PC-3 (cell line): Measurements from ENCODE around the gene P2RX1.

Source experiments
- CTCF ChIP-seq: fragments of 300-600 bp; sonication (generic); conservative IDR thresholded peaks from 2 replicates; pipeline ENCODE4 v1.5.1; 2017; ENCODE audit warnings: antibody characterized with exemption, low read depth, mild to moderate bottlenecking, low read length
- EZH2 ChIP-seq: fragments of 300-600 bp; sonication (generic); IDR thresholded peaks from one replicate; pipeline ENCODE4 v1.6.1; 2017; ENCODE audit warnings: antibody characterized with exemption, mild to moderate bottlenecking, low read length; ENCODE audit not compliant: unreplicated experiment

- TF ChIP-seq CTCF (no peak), EZH2 (no peak)
Measured at GRCh38 chr17:3922765-3923164, 6.5 kb upstream of the P2RX1 start.
